Measurements from ENCODE around the gene KANSL1L.

Gene KANSL1L

GRCh38 chr2:210199854-210200253 lies 28.6 kb upstream of the KANSL1L start:
- H3K27me3 ChIP-seq (ENCODE audit: insufficient read depth, poor library complexity, severe bottlenecking): peaks cover 2% of the 10 kb centered on the region
- TF ChIP-seq SPI1 (IDR thresholded peaks at IDR 0.05; ENCODE audit: borderline replicate concordance, low read depth): no peak
- no peak for TF ChIP-seq GABPA (IDR thresholded peaks at IDR 0.05; ENCODE audit: low read depth)
- no peak for TF ChIP-seq POLR2AphosphoS5 (IDR thresholded peaks at IDR 0.05; ENCODE audit: low read depth)
- TF ChIP-seq, protein P1, sequence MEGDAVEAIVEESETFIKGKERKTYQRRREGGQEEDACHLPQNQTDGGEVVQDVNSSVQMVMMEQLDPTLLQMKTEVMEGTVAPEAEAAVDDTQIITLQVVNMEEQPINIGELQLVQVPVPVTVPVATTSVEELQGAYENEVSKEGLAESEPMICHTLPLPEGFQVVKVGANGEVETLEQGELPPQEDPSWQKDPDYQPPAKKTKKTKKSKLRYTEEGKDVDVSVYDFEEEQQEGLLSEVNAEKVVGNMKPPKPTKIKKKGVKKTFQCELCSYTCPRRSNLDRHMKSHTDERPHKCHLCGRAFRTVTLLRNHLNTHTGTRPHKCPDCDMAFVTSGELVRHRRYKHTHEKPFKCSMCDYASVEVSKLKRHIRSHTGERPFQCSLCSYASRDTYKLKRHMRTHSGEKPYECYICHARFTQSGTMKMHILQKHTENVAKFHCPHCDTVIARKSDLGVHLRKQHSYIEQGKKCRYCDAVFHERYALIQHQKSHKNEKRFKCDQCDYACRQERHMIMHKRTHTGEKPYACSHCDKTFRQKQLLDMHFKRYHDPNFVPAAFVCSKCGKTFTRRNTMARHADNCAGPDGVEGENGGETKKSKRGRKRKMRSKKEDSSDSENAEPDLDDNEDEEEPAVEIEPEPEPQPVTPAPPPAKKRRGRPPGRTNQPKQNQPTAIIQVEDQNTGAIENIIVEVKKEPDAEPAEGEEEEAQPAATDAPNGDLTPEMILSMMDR (IDR thresholded peaks at IDR 0.05; ENCODE audit: insufficient read depth, low read length): no peak
- TF ChIP-seq, protein P2, sequence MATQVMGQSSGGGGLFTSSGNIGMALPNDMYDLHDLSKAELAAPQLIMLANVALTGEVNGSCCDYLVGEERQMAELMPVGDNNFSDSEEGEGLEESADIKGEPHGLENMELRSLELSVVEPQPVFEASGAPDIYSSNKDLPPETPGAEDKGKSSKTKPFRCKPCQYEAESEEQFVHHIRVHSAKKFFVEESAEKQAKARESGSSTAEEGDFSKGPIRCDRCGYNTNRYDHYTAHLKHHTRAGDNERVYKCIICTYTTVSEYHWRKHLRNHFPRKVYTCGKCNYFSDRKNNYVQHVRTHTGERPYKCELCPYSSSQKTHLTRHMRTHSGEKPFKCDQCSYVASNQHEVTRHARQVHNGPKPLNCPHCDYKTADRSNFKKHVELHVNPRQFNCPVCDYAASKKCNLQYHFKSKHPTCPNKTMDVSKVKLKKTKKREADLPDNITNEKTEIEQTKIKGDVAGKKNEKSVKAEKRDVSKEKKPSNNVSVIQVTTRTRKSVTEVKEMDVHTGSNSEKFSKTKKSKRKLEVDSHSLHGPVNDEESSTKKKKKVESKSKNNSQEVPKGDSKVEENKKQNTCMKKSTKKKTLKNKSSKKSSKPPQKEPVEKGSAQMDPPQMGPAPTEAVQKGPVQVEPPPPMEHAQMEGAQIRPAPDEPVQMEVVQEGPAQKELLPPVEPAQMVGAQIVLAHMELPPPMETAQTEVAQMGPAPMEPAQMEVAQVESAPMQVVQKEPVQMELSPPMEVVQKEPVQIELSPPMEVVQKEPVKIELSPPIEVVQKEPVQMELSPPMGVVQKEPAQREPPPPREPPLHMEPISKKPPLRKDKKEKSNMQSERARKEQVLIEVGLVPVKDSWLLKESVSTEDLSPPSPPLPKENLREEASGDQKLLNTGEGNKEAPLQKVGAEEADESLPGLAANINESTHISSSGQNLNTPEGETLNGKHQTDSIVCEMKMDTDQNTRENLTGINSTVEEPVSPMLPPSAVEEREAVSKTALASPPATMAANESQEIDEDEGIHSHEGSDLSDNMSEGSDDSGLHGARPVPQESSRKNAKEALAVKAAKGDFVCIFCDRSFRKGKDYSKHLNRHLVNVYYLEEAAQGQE (IDR thresholded peaks at IDR 0.05; ENCODE audit: insufficient replicate concordance, low read depth): no peak
- no peak overlapping the region for H3K4me3 ChIP-seq (replicated peaks; ENCODE audit: insufficient read depth, low read length)
- H3K27ac ChIP-seq (replicated peaks): no peak overlapping the region
- DNase-seq (ENCODE audit: low read depth in 1 of 2, low spot score in 1 of 2): no peak

- H3K4me3 ChIP-seq (replicated peaks; ENCODE audit: insufficient read depth, low read length): no peak overlapping the region
- DNase-seq (ENCODE audit: low read depth in 1 of 2, low spot score in 1 of 2): no peak
- no peak overlapping the region for H3K27ac ChIP-seq (replicated peaks)
- TF ChIP-seq, protein P1 (IDR thresholded peaks at IDR 0.05; ENCODE audit: insufficient read depth, low read length): peak; percentile 28
- TF ChIP-seq POLR2AphosphoS5 (IDR thresholded peaks at IDR 0.05; ENCODE audit: low read depth) (no peak), GABPA (IDR thresholded peaks at IDR 0.05; ENCODE audit: low read depth) (no peak), SPI1 (IDR thresholded peaks at IDR 0.05; ENCODE audit: borderline replicate concordance, low read depth) (no peak)
- TF ChIP-seq, protein P2 (IDR thresholded peaks at IDR 0.05; ENCODE audit: insufficient replicate concordance, low read depth): no peak
- peaks cover 2% of the 10 kb centered on the region for H3K27me3 ChIP-seq (ENCODE audit: insufficient read depth, poor library complexity, severe bottlenecking)
These were observed 28.1 kb upstream of the KANSL1L start for GRCh38 chr2:210199186-210199765.

DNA sequence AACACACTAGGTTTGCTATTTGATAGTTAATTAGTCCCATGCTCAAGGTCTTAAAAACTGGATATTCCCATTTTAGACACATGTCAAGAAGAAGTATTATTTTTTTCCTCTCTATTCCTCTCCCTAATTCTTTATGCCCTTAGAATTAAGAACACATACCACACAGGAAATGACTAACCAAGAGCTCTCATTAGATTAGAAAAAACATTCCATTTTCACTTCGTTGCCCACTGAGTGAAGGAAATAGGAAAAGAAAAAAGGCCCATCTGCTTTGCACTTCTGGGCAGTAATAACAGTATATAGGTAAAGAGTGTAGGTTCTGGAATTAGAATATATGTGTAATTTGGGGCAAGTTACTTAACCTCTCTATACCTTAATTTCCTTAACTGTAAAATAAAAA lies 27.1 kb upstream of the KANSL1L start:
- Histone ChIP-seq H3K4me3 (replicated peaks; ENCODE audit: insufficient read depth, low read length) (no peak overlapping the region), H3K27me3 (ENCODE audit: insufficient read depth, poor library complexity, severe bottlenecking) (no peaks in the 10 kb centered on the region), H3K27ac (replicated peaks) (no peak overlapping the region)
- no peak for DNase-seq (ENCODE audit: low read depth in 1 of 2, low spot score in 1 of 2)
- TF ChIP-seq SPI1 (IDR thresholded peaks at IDR 0.05; ENCODE audit: borderline replicate concordance, low read depth) (no peak), GABPA (IDR thresholded peaks at IDR 0.05; ENCODE audit: low read depth) (no peak)

DNA sequence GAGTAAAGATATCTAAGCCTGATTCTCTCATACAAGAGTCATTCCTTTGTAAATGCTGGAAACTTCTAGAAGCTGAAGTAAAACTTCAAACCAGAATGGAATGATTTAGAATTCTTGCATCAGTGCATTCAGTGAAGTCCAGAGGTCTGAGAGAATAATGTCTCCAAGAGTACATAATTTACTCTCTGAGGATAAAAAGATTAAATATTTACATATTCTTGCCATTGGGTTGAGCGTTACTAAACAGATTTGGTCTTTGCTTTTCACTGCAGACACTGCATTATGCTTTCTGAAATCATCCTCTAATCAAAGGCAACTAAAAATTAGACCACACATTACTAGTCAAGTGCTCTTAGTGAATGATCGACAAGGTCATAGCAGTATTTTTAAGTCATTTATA lies 26.5 kb upstream of the KANSL1L start:
- H3K27ac ChIP-seq (replicated peaks): no peak overlapping the region
- no peak for DNase-seq (ENCODE audit: low read depth in 1 of 2, low spot score in 1 of 2)

More for the DNA sequence above, 26.5 kb upstream of the KANSL1L start:
- H3K4me3 ChIP-seq (replicated peaks; ENCODE audit: insufficient read depth, low read length): no peak overlapping the region
- TF ChIP-seq GABPA (IDR thresholded peaks at IDR 0.05; ENCODE audit: low read depth) (no peak), POLR2AphosphoS5 (IDR thresholded peaks at IDR 0.05; ENCODE audit: low read depth) (no peak), SPI1 (IDR thresholded peaks at IDR 0.05; ENCODE audit: borderline replicate concordance, low read depth) (no peak)
- TF ChIP-seq, protein P2 (IDR thresholded peaks at IDR 0.05; ENCODE audit: insufficient replicate concordance, low read depth): no peak
- TF ChIP-seq, protein P1 (IDR thresholded peaks at IDR 0.05; ENCODE audit: insufficient read depth, low read length): no peak
- H3K27me3 ChIP-seq (ENCODE audit: insufficient read depth, poor library complexity, severe bottlenecking): no peaks in the 10 kb centered on the region
